Vagina (tissue), 2 donors: ENCODE data around the gene SRGAP3. TPM values are rescaled to one million over a fixed set of nuclear protein-coding genes. Genes with fewer than 3 reads are reported as not detected.

Experiments
- DNase-seq, 2 donors: peaks; one replicate each; pipeline ENCODE4 v3.0.0-alpha.2; 2017; ENCODE audit errors: extremely low spot score in 2 of 2
- H3K27ac ChIP-seq: fragments of 200-600 bp; sonication (generic); one replicate; pipeline ENCODE4 v1.5.1; 2019
- H3K27me3 ChIP-seq: fragments of 200-600 bp; sonication (generic); one replicate; pipeline ENCODE4 v1.5.1; 2019
- H3K36me3 ChIP-seq, 2 donors: fragments of 200-600 bp; sonication (generic); one replicate each; pipeline ENCODE4 v1.5.1; 2017 to 2019
- H3K4me1 ChIP-seq: fragments of 200-600 bp; sonication (generic); one replicate; pipeline ENCODE4 v1.5.1; 2019
- H3K4me3 ChIP-seq, 2 donors: fragments of 200-600 bp; sonication (generic); 1 replicate in 1 of 2; 2 replicates in 1 of 2; pipeline ENCODE4 v1.5.1; 2016 to 2019
- H3K9me3 ChIP-seq: fragments of 200-600 bp; sonication (generic); one replicate; pipeline ENCODE4 v1.5.1; 2019
- POLR2A ChIP-seq, 2 donors: fragments of 450-650 bp; IDR thresholded peaks; one replicate each; pipeline ENCODE4 v1.6.1; 2017; ENCODE audit warnings: antibody characterized with exemption in 2 of 2, mild to moderate bottlenecking in 2 of 2, moderate library complexity in 2 of 2
- POLR2AphosphoS5 ChIP-seq, 2 donors: sonication (generic); formaldehyde crosslinking; IDR thresholded peaks; one replicate each; pipeline ENCODE4 v1.9.0; 2017; ENCODE audit warnings: antibody characterized with exemption in 2 of 2, mild to moderate bottlenecking in 2 of 2, low read depth in 1 of 2; ENCODE audit not compliant: insufficient read depth in 1 of 2
- intact Hi-C: fragments of 100-400 bp; cut with DNase I; formaldehyde crosslinking; loops from one replicate; pipeline ENCODE4 v1.15.1; 2023
- total RNA-seq: library from RNA; depleted of rRNA; stranded (reverse); fragments of >200 nt; gene quantifications from one replicate; pipeline ENCODE4 v1.2.3, GENCODE V29; 2016
- TF ChIP-seq, protein P1 (sequence below), 3 experiments: fragments of 450-650 bp in 2 of 3; fragments of 200-600 bp in 1 of 3; sonication (generic) in 1 of 3; IDR thresholded peaks; one replicate each; pipeline ENCODE4 v1.5.1; 2017 to 2019; ENCODE audit warnings: antibody characterized with exemption in 3 of 3, mild to moderate bottlenecking in 2 of 3, moderate library complexity in 2 of 3

Gene SRGAP3
- total RNA-seq, 1 donor from 2014 or later, result 20.6 TPM

- Histone ChIP-seq H3K27me3 (no peaks in the 10 kb centered on the region), H3K36me3 (no peaks in the 10 kb centered on the region), H3K27ac (no peak overlapping the region), H3K4me3 (no peak overlapping the region), H3K9me3 (no peaks in the 10 kb centered on the region), H3K4me1 (no peaks in the 10 kb centered on the region)
- no peak for DNase-seq
- intact Hi-C loops, result no loop called here
- TF ChIP-seq POLR2A (IDR thresholded peaks at IDR 0.05) (no peak), POLR2AphosphoS5 (IDR thresholded peaks at IDR 0.05; ENCODE audit: insufficient read depth in 1 of 2, low read depth in 1 of 2) (no peak)
- TF ChIP-seq, protein P1, sequence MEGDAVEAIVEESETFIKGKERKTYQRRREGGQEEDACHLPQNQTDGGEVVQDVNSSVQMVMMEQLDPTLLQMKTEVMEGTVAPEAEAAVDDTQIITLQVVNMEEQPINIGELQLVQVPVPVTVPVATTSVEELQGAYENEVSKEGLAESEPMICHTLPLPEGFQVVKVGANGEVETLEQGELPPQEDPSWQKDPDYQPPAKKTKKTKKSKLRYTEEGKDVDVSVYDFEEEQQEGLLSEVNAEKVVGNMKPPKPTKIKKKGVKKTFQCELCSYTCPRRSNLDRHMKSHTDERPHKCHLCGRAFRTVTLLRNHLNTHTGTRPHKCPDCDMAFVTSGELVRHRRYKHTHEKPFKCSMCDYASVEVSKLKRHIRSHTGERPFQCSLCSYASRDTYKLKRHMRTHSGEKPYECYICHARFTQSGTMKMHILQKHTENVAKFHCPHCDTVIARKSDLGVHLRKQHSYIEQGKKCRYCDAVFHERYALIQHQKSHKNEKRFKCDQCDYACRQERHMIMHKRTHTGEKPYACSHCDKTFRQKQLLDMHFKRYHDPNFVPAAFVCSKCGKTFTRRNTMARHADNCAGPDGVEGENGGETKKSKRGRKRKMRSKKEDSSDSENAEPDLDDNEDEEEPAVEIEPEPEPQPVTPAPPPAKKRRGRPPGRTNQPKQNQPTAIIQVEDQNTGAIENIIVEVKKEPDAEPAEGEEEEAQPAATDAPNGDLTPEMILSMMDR (IDR thresholded peaks at IDR 0.05), result no peak
Observed at GRCh38 chr3:9070961-9071360, 178.5 kb downstream of the SRGAP3 start.

GRCh38 chr3:9069971-9070370, 179.5 kb downstream of the SRGAP3 start:
- Histone ChIP-seq H3K27ac (no peak overlapping the region), H3K27me3 (no peaks in the 10 kb centered on the region), H3K4me1 (no peaks in the 10 kb centered on the region), H3K36me3 (no peaks in the 10 kb centered on the region), H3K4me3 (no peak overlapping the region), H3K9me3 (no peaks in the 10 kb centered on the region)
- TF ChIP-seq POLR2AphosphoS5 (IDR thresholded peaks at IDR 0.05; ENCODE audit: insufficient read depth in 1 of 2, low read depth in 1 of 2) (no peak), POLR2A (IDR thresholded peaks at IDR 0.05) (no peak)
- TF ChIP-seq, protein P1 (IDR thresholded peaks at IDR 0.05), result no peak
- DNase-seq, result no peak
- intact Hi-C loops, result loop anchor here (5.0 to 10.0 kb wide), 2 partner anchors 75 to 98 kb away; no protein-coding TSS in a partner anchor

GRCh38 chr3:9068051-9068450, 181.4 kb downstream of the SRGAP3 start:
- TF ChIP-seq POLR2A (IDR thresholded peaks at IDR 0.05), result no peak
- TF ChIP-seq POLR2AphosphoS5 (IDR thresholded peaks at IDR 0.05; ENCODE audit: insufficient read depth in 1 of 2, low read depth in 1 of 2), result no peak
- DNase-seq, result no peak
- H3K27me3 ChIP-seq, result no peaks in the 10 kb centered on the region
- no peak overlapping the region for H3K4me3 ChIP-seq
- no peaks in the 10 kb centered on the region for H3K36me3 ChIP-seq
- no peak overlapping the region for H3K27ac ChIP-seq
- H3K4me1 ChIP-seq, result no peaks in the 10 kb centered on the region
- no peaks in the 10 kb centered on the region for H3K9me3 ChIP-seq
- intact Hi-C loops, result loop anchor here (5.0 to 10.0 kb wide), 2 partner anchors 73 to 96 kb away; no protein-coding TSS in a partner anchor

DNA sequence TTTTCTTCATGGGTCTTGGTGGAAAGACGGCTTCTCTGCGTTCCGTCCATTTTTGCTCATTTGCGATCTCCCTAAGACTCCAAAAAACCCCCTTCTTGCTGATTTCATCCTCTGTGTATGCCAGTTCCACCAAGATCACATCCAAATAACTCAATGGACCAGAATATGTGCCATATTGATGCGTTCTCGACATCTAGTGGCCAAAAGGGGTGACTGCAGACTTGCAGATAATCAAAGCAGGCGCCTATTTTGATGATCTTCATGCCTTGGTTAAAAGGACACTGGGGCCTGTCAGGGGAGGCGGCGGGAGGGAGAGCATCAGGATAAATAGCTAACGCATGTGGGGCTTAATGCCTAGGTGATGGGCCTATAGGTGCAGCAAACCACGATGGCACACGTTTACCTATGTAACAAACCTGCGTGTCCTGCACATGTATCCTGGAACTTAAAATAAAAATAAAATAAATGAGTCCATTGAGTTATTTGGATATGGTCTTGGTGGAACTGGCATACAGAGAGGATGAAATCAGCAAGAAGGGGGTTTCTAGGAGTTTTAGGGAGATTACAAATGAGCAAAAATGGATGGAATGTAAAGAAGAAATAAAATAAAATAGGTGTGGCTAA, 182.0 kb downstream of the SRGAP3 start:
- Histone ChIP-seq H3K27me3 (no peaks in the 10 kb centered on the region), H3K4me1 (no peaks in the 10 kb centered on the region), H3K9me3 (no peaks in the 10 kb centered on the region), H3K36me3 (no peaks in the 10 kb centered on the region), H3K4me3 (no peak overlapping the region), H3K27ac (no peak overlapping the region)
- intact Hi-C loops, result loop anchor here (5.0 to 10.0 kb wide), 2 partner anchors 73 to 95 kb away; no protein-coding TSS in a partner anchor
- DNase-seq, result no peak
- TF ChIP-seq POLR2AphosphoS5 (IDR thresholded peaks at IDR 0.05; ENCODE audit: insufficient read depth in 1 of 2, low read depth in 1 of 2) (no peak), POLR2A (IDR thresholded peaks at IDR 0.05) (no peak)
- TF ChIP-seq, protein P1 (IDR thresholded peaks at IDR 0.05), result peak; percentile 30 to 73 (median 65)

GRCh38 chr3:9066775-9067174, 182.7 kb downstream of the SRGAP3 start:
- intact Hi-C loops, result loop anchor here (5.0 to 10.0 kb wide), 2 partner anchors 72 to 94 kb away; no protein-coding TSS in a partner anchor
- H3K4me1 ChIP-seq, result no peaks in the 10 kb centered on the region
- no peaks in the 10 kb centered on the region for H3K27me3 ChIP-seq
- H3K27ac ChIP-seq, result no peak overlapping the region
- H3K4me3 ChIP-seq, result no peak overlapping the region
- no peaks in the 10 kb centered on the region for H3K36me3 ChIP-seq
- TF ChIP-seq POLR2A (IDR thresholded peaks at IDR 0.05) (no peak), POLR2AphosphoS5 (IDR thresholded peaks at IDR 0.05; ENCODE audit: insufficient read depth in 1 of 2, low read depth in 1 of 2) (no peak)
- TF ChIP-seq, protein P1 (IDR thresholded peaks at IDR 0.05), result no peak
- DNase-seq, result no peak
- no peaks in the 10 kb centered on the region for H3K9me3 ChIP-seq
